RKO (cell line): ENCODE measurements around the gene ACP4.
A peak's percentile ranks its signal among the peaks of the same experiment; 100 is the strongest.

Experiments
- DNase-seq: peaks from one replicate; pipeline ENCODE4 v3.0.0-alpha.2; 2016; ENCODE audit warnings: low spot score

Gene ACP4

GRCh38 chr19:50823389-50824042, 33.3 kb downstream of the ACP4 start, which contains the start of gene KLK1:
TSS of gene KLK1 (minus strand) at chr19:50823787. CDS start at chr19:50823748, 39 bp downstream.
- no peak for DNase-seq

GRCh38 chr19:50826492-50827240, 36.5 kb downstream of the ACP4 start:
- no peak for DNase-seq

DNA sequence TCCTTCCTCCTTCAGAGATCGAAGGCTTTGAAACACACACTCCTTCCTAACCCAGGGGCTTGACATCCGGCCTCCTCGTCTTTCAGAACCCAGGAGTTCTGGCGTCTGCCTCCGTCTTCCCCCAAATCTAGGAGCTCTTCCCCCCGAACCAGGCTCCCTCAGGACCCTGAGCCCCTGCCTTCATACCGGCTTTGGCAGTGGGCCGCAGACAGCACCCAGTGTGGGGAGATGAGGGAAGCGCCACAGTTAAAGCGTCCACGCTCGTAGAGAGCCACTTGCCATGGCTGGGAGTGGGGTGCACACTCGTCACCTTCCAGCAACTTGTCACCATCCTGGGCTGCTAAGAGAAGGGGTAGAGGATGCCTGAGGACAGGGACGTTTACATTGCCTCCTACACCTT, 37.3 kb downstream of the ACP4 start:
- no peak for DNase-seq

- no peak for DNase-seq
These were observed 39.6 kb downstream of the ACP4 start for GRCh38 chr19:50829801-50830200.

DNA sequence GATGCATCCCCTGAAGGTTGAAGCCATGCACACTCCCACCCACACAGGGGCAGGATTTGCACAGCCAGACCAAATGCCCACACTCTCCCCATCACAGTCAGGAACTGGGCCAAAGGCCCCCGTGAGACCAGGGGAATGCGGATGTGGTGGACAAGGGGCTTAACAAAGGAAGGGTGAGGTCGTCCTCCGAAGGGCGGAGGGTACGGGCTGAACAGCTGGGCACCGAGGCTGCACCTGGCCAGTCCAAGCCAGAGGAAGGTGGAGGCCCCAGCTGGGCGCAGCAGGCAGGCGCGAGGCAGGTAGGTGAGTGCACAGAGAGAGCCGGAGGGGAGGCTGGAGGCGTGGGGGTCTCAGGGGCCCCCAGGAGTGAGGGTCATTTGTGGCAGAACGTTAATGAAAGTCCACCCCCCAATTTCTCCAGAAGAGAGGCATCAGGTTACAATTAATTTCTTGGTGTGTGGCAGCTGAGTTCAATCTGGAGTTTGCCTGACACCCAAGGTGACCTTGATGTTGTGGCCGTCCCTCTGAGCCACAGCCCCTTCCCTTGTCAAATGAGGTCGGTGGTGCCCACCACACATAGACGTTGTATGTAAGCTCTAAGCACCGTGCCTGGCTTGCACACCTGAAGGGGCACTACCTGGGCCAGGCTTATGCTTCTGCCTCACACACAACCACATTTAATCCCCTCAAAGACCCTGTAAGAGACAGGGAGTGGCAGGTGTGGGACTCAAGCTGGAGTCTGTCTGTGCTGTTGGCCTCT, 40.2 kb downstream of the ACP4 start:
- no peak for DNase-seq

DNA sequence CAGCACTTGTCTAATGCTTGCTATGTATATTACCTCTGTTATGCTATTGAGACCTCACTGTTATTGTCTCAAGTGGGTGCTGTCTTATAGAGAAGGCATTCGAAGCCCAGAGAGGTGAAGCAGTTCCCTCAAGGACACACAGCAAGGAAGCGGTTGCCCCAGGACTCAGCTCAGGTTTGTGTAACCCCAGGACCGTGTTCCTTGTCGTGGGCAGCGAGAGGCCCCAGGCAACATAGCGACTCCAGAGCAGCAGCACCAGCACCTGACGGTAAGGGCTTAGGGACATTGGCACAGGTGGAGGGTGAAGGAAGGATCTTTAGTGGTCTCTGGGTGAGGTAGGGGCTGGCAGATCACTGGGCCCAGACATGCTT, 40.8 kb downstream of the ACP4 start:
- DNase-seq: no peak

DNA sequence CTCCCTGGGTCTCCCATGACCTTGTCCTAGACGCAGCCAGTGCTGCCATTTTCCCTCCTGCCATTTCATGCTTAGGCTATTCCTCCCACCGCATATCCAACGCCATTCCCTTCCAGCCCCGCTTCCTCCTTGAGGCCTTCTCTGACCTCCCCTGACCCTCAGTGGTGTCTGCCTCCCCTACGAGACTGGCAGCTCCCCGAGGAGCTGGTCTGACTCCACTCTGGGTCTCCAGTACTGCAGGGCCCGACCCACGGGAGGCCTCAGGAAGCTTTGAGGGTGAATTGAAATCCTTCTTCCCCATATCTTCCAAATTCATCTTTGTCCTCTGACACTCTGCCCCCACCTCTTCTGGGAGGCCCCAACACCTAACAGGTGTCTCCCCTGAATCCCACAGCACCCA, 42.5 kb downstream of the ACP4 start:
- no peak for DNase-seq

- DNase-seq: no peak
These were observed 43.0 kb downstream of the ACP4 start, which contains the start of gene KLK15 for GRCh38 chr19:50833117-50833801. TSS of gene KLK15 (minus strand) at chr19:50833574. CDS start at chr19:50831492, 2,082 bp downstream.

DNA sequence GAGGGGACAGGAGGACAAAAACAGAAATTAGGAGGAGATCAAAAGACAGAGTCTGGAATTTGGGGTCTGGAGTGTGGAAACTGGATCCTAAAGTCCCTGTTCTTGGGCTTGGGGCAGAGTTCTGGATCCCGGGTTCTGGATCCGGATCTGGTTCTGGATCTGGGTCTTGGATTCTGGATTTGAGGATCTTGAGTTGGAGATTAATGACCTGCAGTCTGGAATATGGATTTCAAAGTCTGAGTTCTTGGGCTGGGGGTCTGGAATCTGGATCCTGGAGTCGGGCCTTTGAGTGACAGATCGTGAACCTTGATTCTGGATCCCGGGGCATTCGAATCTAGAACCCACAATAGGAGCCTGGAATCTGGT, 43.6 kb downstream of the ACP4 start:
- no peak for DNase-seq

DNA sequence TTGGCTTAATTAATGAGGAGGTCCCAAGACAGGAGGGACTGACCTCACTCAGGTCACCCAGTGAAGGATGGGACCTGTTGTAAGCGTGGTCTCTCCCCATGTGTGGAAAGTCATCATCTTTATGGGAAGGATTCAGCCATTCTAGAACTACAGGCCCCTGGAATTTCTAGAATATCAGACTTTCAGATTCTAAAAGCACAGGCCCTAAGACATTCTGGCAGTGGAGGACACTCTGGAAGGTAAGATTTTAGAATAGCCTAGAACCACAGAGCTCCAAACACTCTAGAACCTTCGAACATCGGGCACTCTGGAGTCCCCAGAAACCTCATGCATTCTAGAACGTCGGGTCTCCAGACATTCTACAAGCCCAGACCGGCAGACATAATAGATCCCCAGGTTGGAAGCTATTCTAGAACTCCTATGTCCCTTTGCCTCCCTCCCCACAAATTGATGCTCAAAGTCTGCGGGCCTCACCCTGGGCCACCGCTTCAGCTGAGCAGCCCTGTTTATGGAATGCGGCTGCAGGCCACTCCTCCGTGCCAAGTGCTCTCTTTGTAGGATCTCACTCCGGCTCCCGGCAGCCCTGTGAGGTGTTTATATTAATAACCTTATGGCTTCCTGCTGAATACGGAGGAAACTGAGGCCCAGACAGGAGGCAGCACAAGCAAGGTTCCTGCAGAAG, 45.0 kb downstream of the ACP4 start:
- peak; percentile 41 for DNase-seq

GRCh38 chr19:50835785-50836542, 45.7 kb downstream of the ACP4 start:
- DNase-seq: peak; percentile 80

- DNase-seq: no peak
These were observed 46.5 kb downstream of the ACP4 start for GRCh38 chr19:50836543-50837195.

DNA sequence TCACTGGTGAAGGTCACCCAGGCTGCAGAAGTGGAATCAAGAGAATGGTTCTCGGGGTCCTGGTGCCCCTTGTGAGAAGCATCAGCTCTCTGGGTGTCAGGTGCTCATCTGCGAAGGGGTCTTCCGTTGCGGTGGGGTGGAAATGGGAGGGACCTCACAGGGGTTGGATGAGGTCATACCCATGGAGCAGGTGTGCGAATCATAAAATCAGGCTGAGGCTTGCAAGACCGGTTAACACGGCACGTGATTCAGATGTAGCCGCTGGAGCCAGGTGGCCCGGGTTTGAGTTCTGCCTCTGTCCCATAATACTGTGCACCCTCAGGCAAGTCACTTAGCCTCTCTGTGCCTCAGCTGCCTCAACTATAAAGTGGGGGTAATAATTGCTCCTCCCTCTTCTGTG, 47.1 kb downstream of the ACP4 start:
- no peak for DNase-seq

- DNase-seq: peak; percentile 24
These were observed 48.0 kb downstream of the ACP4 start for GRCh38 chr19:50838239-50838638.

DNA sequence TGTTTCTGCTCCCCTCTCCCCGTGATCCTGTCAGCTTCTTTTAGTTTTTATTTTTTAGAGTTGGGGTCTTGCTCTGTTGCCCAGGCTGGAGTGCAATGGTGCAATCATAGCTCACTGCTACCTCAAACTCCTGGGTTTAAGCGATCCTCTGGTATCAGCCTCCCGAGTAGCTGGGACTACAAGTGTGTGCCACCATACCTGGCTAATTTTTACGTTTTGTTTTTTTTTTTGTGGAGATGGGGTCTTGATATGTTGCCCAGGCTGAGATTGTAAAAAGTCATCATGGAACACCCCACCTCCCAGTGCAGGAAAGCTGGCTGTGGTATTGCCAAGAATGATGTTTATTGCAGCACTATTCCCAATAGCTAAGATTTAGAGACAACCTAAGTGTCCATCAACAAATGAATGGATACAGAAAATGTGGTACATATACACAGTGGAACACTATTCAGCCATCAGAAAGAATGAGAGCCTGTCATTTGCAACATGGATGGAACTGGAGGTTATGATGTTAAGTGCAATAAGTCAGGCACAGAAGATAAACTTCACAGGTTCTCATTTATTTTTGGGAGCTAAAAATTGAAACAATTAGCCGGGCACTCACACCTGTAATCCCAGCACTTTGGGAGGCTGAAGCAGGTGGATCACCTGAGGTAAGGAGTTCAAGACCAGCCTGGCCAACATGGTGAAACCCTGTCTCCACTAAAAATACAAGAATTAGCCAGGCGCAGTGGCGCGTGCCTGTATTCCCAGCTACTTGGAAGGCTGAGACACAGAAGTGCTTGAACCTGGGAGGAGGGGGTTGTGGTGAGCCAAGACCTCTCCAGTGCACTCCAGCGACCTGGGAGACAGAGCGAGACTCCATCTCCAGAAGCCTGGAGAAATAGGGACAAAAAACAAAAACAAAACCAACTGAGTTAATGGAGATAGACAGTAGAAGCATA, 49.8 kb downstream of the ACP4 start:
- DNase-seq: no peak

DNA sequence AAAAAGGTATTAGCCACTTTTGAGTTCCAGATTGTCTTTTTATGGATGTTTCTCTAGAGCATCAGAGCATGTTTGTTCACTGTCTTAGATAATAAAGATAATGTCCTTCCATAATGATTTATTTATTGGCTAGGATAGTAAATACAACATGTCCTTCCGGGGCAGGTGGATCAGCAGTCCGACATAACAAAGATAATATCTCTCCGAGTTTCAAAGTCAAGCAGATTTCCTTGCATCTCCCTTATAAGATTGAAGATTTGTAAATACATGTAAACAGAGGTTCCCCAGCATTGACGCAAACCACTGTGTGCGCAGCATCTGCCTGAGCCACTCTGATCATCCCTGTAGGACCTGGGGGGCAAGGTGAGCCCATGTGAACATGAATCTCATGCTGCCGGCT, 51.9 kb downstream of the ACP4 start:
- DNase-seq: no peak

DNA sequence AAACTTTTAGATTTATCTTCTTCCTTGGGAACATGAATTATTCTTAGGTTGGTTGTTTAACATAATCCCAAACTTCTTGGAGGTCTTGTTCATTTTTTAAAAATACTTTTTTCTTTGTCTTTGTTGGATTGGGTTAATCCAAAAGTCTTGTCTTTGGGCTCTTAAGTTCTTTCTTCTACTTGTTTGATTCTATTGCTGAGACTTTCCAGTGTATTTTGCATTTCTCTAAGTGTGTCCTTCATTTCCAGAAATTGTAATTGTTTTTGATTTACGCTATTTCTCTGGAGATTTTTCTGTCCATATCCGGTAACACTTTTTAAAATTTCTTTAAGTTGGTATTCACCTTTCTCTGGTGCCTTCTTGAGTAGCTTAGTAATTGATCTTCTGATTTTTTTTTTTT, 53.0 kb downstream of the ACP4 start:
- DNase-seq: no peak

DNA sequence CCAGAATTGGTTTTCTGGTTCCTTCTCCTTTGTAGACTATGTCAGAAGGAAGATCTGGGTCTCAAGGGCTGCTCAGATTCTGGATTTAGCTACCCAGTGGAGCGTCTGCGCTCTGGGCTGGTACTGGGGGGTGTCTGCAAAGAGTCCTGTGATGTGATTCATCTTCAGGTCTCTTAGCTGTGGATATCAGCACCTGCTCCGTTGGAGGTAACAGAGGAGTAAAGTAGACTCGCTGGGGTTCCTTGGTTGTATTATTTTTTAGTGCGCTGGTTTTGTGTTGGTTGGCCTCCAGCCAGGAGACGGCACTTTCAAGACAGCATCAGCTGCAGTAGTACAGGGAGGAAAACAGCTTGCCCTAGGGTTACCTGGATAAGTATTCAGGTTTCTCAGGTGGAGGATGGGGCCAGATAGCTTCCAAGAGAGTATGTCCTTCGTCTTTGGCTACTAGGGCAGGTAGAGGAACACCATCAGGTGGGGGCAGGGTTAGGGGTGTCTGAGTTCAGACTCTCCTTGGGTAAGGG, 53.5 kb downstream of the ACP4 start:
- no peak for DNase-seq

GRCh38 chr19:50844296-50844935, 54.2 kb downstream of the ACP4 start:
- DNase-seq: no peak
